GM21390 (cell line): ENCODE data around the gene RAB4B.
A peak's percentile ranks its signal among the peaks of the same experiment; 100 is the strongest.
"Not testable (repeated sequence)": the region's sequence is repeated elsewhere in the genome, so short reads cannot be mapped to it uniquely, and the experiment has no call there.

Source experiments
- ATAC-seq: cut with Tn5 transposase; IDR thresholded peaks from one replicate; pipeline ENCODE4 v1.9.1; 2021; ENCODE audit not compliant: unreplicated experiment

The RAB4B gene

DNA sequence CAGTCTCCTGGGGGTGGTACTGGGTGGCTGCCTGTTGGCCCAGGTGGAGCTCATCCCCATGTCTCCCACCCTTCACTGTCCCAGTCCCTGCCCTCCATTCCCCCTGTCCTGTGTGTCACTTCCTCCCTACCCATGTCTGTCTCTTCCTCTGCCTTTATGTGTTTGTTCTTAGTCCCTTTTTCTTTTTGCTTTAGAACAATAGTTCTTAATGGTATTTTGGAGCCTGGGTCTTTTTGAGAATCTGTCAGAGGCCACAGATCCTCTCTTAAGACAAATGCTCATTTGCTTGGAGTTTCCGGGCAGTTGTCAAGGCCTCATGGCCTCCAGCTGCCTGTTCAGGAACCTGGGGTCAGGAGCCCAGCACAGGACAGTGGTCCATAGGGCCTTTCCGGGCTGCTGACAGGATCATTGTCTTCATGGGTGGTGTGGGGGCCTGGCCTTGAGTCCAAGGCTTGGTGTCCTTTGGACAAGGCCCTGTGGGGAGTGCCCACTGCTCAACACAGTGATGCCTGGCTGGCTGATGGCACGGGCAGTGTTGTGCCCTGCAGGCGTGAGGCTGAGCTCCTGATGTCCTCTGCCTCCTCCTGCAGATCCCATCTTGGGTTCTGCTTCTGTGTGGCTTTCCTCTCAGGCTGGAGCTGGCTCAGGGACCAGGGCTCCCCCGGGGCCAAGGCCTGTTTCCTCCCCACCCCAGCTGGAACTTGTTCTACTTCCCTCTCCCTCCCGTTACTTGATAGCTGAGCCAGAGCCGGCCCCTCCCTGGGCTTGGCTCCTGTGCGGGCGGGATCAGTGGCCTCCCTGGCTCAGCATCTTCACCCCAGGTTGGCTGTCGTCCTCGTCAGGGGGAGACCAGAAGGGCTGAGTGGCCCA is 24.5 kb downstream of the RAB4B start:
- ATAC-seq: no peak

DNA sequence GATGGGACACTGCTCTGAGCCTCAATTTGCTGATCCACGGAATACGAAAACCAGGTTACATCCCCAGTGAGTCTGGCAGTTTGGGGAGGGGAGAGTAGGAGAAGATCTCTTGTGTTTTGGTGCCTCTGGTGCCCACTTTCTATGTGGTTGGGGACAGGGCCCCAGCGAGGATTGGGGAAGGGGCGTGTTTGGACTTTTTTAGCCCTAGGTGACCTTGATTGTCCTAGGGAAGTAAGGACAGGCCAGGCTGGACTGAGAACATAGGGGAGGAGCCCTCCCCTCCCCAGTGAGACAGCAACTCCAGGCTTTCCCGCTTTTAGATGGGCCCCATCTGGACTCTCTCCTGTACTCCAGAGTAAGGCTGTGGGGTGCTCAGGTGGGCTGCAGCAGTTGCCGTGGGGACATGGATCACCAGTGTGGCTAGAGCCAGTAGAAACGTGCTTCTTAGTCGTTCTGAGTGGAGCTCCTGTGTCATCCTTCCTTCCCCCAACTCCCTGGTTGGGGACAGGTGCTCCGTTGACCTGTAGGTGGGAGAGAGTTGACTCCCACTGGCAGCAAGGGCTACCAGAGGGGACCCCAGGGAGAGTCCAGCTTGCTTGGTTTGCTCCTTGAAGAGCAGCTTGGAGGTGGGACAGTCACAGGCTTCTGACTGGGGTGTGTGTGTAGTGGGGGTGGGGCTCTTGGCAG is 25.3 kb downstream of the RAB4B start:
- ATAC-seq: no peak

GRCh38 chr19:40803857-40804782 is 26.1 kb downstream of the RAB4B start:
- ATAC-seq: no peak

GRCh38 chr19:40804783-40805242 is 26.8 kb downstream of the RAB4B start:
- no peak for ATAC-seq

DNA sequence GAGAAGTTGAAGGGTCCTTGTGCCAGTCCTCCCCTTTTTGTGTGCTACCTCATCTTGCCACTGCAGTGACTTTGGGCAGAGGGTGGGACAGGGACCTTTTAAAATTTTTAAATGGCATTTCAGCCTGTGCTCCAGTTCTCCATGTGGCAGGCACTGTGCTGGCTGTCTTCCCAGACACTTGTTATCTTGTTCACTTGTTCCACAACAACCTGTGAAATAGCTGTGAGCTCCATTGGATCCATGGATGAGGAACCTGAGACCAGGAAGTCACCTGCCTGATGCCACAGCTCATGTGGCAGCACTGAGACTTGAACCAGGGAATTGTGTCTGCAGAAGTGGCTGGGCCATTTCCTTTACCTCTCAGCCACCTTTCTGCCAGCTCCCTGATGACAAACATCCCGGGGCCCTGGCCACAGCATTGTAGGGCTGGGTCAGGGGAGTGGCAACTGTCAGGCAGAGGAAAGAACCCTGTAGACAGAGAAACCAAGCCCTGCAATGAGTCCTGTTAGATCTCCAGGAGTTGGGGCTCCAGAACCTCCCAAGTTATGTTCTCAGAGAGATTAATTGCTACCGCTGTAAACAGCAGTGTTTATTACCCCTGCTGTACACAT is 27.3 kb downstream of the RAB4B start:
- ATAC-seq: no peak

GRCh38 chr19:40806423-40807146 is 28.5 kb downstream of the RAB4B start:
- ATAC-seq: no peak

DNA sequence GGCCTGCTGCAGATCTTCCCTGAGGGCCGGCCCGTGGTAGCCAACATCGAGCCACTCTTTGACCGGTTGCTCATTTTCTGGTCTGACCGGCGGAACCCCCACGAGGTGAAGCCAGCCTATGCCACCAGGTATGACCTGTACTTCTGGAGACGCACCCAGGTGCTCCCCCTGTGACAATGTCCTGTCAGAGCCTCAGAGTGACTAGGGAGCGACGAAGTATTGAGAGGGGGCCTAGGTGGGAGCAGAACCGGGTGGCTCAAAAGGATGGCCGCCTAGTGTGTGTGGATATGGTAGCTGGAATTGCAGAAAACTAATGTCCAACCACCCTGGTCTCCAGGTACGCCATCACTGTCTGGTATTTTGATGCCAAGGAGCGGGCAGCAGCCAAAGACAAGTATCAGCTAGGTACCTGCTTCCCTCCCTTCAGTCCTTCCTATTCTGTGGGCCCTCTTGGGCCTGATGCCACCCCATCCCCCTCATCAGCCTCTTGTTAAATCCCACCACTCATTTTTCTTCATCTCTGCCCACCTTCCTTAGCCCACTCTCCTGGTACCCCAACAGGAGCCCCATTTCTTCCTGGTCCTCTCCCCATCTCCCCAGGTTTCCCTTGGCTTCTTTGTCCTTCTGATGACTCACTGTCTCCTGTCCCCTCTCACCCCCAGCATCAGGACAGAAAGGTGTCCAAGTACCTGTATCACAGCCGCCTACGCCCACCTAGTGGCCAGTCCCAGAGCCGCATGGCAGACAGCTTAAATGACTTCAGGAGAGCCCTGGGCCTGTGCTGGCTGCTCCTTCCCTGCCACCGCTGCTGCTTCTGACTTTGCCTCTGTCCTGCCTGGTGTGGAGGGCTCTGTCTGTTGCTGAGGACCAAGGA is 29.3 kb downstream of the RAB4B start:
- ATAC-seq: no peak

GRCh38 chr19:40808021-40808325 is 29.9 kb downstream of the RAB4B start:
- no peak for ATAC-seq

DNA sequence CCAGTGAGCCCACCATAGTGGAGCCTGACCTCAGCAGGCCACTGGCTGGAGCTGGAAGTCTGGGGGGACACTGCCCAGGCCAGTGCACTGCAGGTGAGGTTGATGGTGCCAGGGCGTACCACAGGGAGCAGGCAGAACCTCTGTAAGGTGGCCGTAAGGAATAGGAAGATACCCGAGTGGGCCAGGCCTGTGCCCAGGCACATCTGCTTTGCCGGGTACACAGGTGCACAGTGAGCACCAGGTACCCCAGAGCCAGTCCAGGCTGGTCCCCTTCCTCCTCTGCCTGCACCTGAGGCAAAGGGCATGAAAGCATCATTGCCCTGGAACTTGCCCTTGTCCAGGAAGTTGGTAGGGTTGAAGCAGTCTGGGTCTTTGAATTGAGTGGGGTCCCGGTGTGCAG is 30.4 kb downstream of the RAB4B start:
- no peak for ATAC-seq

DNA sequence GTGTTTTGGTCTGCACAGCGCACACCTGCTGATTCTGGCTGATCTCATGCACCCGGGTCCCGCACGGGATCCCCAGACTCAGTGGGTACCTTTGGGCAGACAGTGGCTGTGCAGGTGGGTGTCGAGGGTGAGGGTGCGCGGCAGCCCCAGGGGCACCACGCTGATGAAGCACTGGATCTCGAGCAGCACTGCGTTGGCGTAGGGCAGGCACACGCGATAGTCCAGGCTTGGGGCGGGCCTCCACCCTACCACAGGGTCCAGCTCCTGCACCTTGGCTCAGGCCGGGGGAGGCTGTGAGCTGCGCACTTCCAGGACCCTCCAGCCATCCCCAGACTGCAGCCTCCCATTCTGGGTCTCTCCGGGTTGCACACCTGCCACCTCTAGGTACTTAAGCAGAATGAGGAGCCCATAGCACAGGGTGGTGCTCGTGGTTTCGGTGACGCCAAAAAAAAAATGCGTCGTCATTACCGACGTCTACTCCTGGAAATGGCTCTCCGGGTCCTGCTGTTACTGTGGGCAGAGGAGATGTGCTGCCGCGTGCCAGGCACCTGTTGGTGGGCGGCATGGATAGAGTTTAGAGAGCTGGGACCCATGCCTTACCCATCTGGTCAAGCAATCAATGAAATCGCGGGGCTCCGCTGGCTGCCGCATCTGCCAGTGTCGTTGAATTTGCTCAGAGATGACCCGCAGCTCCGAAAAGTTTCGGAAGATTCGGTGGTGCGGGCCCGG is 31.5 kb downstream of the RAB4B start:
- ATAC-seq: no peak

GRCh38 chr19:40810160-40810559 is 32.1 kb downstream of the RAB4B start:
- no peak for ATAC-seq

DNA sequence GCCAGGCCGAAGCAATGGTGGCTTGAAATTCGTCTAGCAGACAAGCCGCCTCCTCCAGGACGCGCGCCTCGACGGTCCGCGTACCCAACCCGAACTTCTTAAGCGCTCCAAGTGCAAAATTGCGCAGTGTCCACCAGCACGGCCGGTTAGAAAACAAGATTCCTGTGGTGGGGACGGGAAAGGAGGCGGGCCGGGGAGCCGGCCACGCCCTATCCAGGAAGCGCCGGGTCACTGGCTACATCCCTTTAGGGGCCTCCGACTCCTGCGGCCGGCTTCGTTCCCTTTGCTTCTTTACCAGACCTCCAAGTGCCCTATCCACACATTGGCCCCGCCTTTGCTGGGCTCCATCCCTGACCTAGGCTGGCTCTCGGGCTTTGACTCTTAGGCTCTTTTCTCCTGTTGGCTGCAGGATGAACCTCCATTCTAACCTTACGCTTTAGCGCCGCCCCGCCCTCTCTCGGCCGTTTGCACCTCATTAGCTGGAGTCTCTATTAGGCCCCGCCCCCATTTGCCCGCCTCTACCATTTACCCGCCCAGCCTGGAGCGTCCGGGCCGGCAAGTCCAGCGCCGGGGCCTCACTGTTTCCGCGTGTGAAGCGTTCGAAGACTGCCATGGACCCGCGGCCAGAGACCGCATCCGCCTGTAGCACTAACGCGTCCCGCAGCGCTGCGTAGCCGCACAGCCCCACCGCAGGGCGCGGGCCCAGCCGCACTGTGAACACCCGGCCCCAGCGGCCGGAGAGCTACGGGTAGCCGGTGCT is 32.8 kb downstream of the RAB4B start:
- ATAC-seq: peak; percentile 54

DNA sequence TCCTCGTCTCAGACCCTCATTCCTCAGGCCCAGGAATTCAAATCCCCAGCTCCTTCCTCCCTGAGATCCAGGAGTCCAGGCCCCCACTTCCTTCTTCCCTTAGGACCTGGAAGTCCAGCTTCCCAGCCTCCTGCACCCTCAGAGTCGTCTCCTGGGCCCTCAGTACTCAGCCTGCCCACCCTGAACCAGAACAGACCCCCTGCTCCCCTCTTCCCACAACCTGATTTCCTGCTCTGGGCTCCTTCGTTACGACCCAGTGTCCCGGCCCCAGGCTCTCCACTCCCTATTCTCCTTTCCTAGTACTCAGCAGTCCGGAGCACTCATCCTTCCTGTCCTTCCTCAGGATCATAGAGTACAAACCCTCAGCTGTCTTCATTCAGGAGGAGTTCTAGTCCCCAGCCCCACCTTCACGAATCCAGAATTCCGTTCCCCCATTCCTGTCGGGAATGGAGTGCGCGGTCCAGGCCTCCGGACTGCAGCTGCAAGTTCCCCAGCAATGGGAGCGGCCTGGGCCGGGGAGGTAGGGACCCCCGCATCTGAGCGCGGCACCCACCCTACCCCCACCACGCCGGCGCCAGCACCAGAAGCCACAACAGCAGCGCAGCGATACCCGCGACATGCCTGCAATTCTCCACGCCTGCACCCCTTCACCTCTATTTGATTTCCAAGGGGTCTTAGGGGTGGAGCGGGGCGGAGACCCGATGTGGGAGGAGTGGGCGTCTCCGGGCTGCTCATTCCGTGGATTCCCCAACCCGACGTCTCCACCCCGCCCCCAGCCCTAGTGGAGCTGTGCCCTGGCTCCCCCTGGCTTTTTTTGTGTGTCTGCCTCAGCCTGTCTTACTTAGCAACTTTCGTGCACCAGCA is 33.7 kb downstream of the RAB4B start:
- no peak for ATAC-seq

- ATAC-seq: not testable (repeated sequence)
Observed at GRCh38 chr19:40812571-40812970, 34.5 kb downstream of the RAB4B start.

GRCh38 chr19:40813182-40813581 is 35.1 kb downstream of the RAB4B start:
- ATAC-seq: no peak

GRCh38 chr19:40815223-40815622 is 37.2 kb downstream of the RAB4B start:
- ATAC-seq: no peak
